Natural killer cell (primary cell): ENCODE data around the gene SPOCK3. TPM values are rescaled to one million over a fixed set of nuclear protein-coding genes. Genes with fewer than 3 reads are reported as not detected.
"Not testable (repeated sequence)": the region's sequence is repeated elsewhere in the genome, so short reads cannot be mapped to it uniquely, and the experiment has no call there.

Source experiments
- ATAC-seq, 3 donors: fragments of 150-1000 bp in 2 of 3; fragments of 200-7000 bp in 1 of 3; cut with Tn5 transposase; 1 replicate in 1 of 3; 2 replicates in 2 of 3; pipeline ENCODE4 v1.10.0; 2021; ENCODE audit warnings: mild to moderate bottlenecking in 2 of 3, moderate library complexity in 2 of 3
- DNase-seq, 2 donors: peaks; one replicate each; pipeline versions ENCODE4 v3.0.0 to v3.0.0-alpha.2; 2013 to 2021; ENCODE audit warnings: mixed read lengths in 1 of 2
- H3K27ac ChIP-seq: one replicate; pipeline ENCODE4 v1.5.1; 2013; ENCODE audit warnings: mild to moderate bottlenecking, low read length
- H3K27me3 ChIP-seq: one replicate; pipeline ENCODE4 v1.6.1; 2013; ENCODE audit warnings: low read length; ENCODE audit not compliant: control insufficient read depth, insufficient read depth
- H3K36me3 ChIP-seq: one replicate; pipeline ENCODE4 v1.6.1; 2013; ENCODE audit warnings: low read length; ENCODE audit not compliant: control insufficient read depth, insufficient read depth
- H3K4me1 ChIP-seq: one replicate; pipeline ENCODE4 v1.6.1; 2013; ENCODE audit warnings: low read length; ENCODE audit not compliant: control insufficient read depth, insufficient read depth
- H3K4me3 ChIP-seq: one replicate; pipeline ENCODE4 v1.5.1; 2013; ENCODE audit warnings: low read length
- H3K9me3 ChIP-seq: one replicate; pipeline ENCODE4 v1.6.1; 2013; ENCODE audit warnings: low read length; ENCODE audit not compliant: control insufficient read depth, insufficient read depth
- H3K27ac Mint-ChIP-seq, 2 donors: one replicate each; pipeline ENCODE4 v1.8.0; 2022; ENCODE audit warnings: mild to moderate bottlenecking in 2 of 2, mixed read lengths in 2 of 2, moderate library complexity in 1 of 2
- H3K27me3 Mint-ChIP-seq, 2 donors: one replicate each; pipeline ENCODE4 v1.8.0; 2022; ENCODE audit warnings: low read depth in 2 of 2, mixed read lengths in 2 of 2
- H3K36me3 Mint-ChIP-seq: one replicate; pipeline ENCODE4 v1.8.0; 2022; ENCODE audit warnings: mixed read lengths
- H3K4me1 Mint-ChIP-seq, 2 donors: one replicate each; pipeline ENCODE4 v1.8.0; 2022; ENCODE audit warnings: mixed read lengths in 2 of 2
- H3K4me3 Mint-ChIP-seq: one replicate; pipeline ENCODE4 v1.8.0; 2022; ENCODE audit warnings: mild to moderate bottlenecking, moderate library complexity, mixed read lengths
- H3K9me3 Mint-ChIP-seq, 2 donors: one replicate each; pipeline ENCODE4 v1.8.0; 2022; ENCODE audit warnings: mixed read lengths in 2 of 2
- WGBS: methylation state at CpG from one replicate; pipeline ENCODE4 v1.1.7; 2013; ENCODE audit warnings: missing lambda C conversion rate; ENCODE audit not compliant: insufficient coverage; 5-methylcytosine and 5-hydroxymethylcytosine counted together
- intact Hi-C: fragments of 100-400 bp; cut with micrococcal nuclease; formaldehyde crosslinking; loops from one replicate; pipeline ENCODE4 v1.14.2; 2022
- total RNA-seq, 4 donors: library from RNA; stranded (reverse); fragments of 120-200 nt in 1 of 4; gene quantifications; one replicate each; pipeline versions ENCODE4 v1.2.3 to v1.2.4, GENCODE V29; 2013 to 2022
- TF ChIP-seq, protein P1 (sequence below): fragments of 200-600 bp; IDR thresholded peaks from one replicate; pipeline ENCODE4 v1.8.0; 2022; ENCODE audit warnings: antibody characterized with exemption

SPOCK3 gene
- total RNA-seq, 3 donors from 2014 or later (not counting 1 experiment from before 2014, with no cell fraction given): not detected

DNA sequence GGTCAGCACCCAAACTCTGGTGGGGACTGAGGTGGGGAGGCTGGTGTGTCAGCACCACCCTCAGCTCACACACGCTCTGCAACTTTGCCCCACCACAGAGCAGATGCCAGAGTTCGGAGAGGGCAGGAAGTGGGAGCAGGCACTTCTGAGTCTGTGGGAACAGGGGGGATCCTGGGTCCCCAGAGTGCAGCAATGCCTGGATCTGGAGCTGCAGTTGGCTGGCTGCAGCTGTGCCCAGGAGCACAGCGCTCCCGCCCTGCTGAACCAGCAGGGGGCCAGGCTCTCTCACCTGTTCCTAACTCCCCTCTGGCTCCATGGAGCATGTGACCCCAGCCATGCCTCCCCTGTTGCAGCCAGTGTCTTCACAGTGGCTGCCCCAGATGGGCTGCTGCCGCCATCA, 252.4 kb downstream of the SPOCK3 start:
- intact Hi-C loops: no loop called here
- no peak overlapping the region for H3K27ac Mint-ChIP-seq
- TF ChIP-seq, protein P1, sequence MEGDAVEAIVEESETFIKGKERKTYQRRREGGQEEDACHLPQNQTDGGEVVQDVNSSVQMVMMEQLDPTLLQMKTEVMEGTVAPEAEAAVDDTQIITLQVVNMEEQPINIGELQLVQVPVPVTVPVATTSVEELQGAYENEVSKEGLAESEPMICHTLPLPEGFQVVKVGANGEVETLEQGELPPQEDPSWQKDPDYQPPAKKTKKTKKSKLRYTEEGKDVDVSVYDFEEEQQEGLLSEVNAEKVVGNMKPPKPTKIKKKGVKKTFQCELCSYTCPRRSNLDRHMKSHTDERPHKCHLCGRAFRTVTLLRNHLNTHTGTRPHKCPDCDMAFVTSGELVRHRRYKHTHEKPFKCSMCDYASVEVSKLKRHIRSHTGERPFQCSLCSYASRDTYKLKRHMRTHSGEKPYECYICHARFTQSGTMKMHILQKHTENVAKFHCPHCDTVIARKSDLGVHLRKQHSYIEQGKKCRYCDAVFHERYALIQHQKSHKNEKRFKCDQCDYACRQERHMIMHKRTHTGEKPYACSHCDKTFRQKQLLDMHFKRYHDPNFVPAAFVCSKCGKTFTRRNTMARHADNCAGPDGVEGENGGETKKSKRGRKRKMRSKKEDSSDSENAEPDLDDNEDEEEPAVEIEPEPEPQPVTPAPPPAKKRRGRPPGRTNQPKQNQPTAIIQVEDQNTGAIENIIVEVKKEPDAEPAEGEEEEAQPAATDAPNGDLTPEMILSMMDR: no peak
- H3K27ac ChIP-seq: no peak overlapping the region
- whole genome bisulfite sequencing: 94% methylated on average over 4 of the region's 5 CpGs
- no peaks in the 10 kb centered on the region for H3K27me3 ChIP-seq
- peaks cover 10% of the 10 kb centered on the region for H3K9me3 ChIP-seq
- no peaks in the 10 kb centered on the region for H3K27me3 Mint-ChIP-seq
- no peaks in the 10 kb centered on the region for H3K4me1 Mint-ChIP-seq
- ATAC-seq (no peak), DNase-seq (no peak)
- H3K4me3 Mint-ChIP-seq: no peak overlapping the region
- peaks cover 10 to 15% of the 10 kb centered on the region in 2 donors for H3K9me3 Mint-ChIP-seq
- H3K36me3 Mint-ChIP-seq: peaks cover under 1% of the 10 kb centered on the region
- no peak overlapping the region for H3K4me3 ChIP-seq
- no peaks in the 10 kb centered on the region for H3K4me1 ChIP-seq
- no peaks in the 10 kb centered on the region for H3K36me3 ChIP-seq

DNA sequence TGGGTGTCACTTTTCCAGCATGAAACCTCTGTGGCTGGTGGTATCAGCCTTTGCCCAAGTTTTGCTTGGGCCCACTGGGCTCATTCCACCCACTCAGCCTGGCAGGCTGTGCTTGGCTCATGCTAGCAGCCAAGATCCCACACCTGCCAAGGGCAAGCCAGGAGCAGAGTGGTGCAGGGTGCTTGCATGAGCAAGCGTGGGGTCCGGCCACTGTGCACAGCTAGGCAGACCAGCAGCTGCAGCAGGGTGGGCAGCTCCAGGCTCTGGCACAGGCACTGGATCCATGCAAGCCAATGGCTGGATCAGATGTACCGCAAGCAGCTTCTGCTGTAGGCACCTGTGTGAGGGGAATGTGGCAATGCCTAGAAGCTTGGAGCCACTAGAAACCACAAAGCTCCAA, 253.9 kb downstream of the SPOCK3 start:
- H3K9me3 ChIP-seq: peaks cover 10% of the 10 kb centered on the region
- H3K4me1 ChIP-seq: no peaks in the 10 kb centered on the region
- no peak overlapping the region for H3K4me3 ChIP-seq
- DNase-seq: no peak
- Mint-ChIP-seq H3K4me3 (no peak overlapping the region), H3K4me1 (no peaks in the 10 kb centered on the region), H3K27ac (no peak overlapping the region), H3K36me3 (no peaks in the 10 kb centered on the region), H3K9me3 (peaks cover 15 to 21% of the 10 kb centered on the region in 2 donors), H3K27me3 (no peaks in the 10 kb centered on the region)
- intact Hi-C loops: no loop called here
- TF ChIP-seq, protein P1: no peak
- H3K36me3 ChIP-seq: no peaks in the 10 kb centered on the region
- H3K27ac ChIP-seq: no peak overlapping the region
- no peak for ATAC-seq
- WGBS: 94% methylated on average over 3 of the region's 3 CpGs
- no peaks in the 10 kb centered on the region for H3K27me3 ChIP-seq

DNA sequence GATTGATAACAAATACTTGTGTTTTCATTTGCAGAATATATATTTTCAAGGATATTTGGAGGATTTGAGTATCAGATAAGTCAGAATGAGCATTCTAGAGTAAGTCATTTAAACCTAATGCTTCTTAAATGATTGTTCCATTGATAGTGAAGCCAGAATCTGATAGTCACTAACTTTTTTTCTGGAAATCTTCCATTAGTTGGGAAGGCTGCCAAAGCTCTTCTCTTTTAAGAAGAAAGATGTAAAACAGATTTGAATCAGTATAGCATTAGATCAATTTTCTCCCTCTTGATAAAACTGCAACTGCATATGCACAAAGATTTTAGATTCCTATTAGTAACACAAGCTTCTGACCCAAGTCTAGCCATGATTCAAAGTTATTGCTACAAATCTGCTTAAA, 256.7 kb downstream of the SPOCK3 start:
- no peaks in the 10 kb centered on the region for H3K27me3 Mint-ChIP-seq
- ATAC-seq: no peak
- peaks cover 10% of the 10 kb centered on the region for H3K9me3 ChIP-seq
- H3K36me3 ChIP-seq: no peaks in the 10 kb centered on the region
- no peak overlapping the region for H3K27ac ChIP-seq
- TF ChIP-seq, protein P1: no peak
- H3K9me3 Mint-ChIP-seq: peaks cover 15 to 24% of the 10 kb centered on the region in 2 donors
- H3K4me3 Mint-ChIP-seq: no peak overlapping the region
- no peak for DNase-seq
- H3K4me3 ChIP-seq: no peak overlapping the region
- no peaks in the 10 kb centered on the region for H3K36me3 Mint-ChIP-seq
- H3K4me1 Mint-ChIP-seq: no peaks in the 10 kb centered on the region
- no peak overlapping the region for H3K27ac Mint-ChIP-seq
- H3K4me1 ChIP-seq: no peaks in the 10 kb centered on the region
- H3K27me3 ChIP-seq: no peaks in the 10 kb centered on the region
- intact Hi-C loops: no loop called here

- Histone ChIP-seq H3K4me1 (no peaks in the 10 kb centered on the region), H3K36me3 (no peaks in the 10 kb centered on the region), H3K9me3 (peaks cover 7% of the 10 kb centered on the region), H3K27ac (no peak overlapping the region), H3K27me3 (no peaks in the 10 kb centered on the region), H3K4me3 (no peak overlapping the region)
- peaks cover 19 to 24% of the 10 kb centered on the region in 2 donors for H3K9me3 Mint-ChIP-seq
- ATAC-seq (peak in 1 of 3 donors; percentile 55), DNase-seq (no peak)
- no peak overlapping the region for H3K27ac Mint-ChIP-seq
- no peak overlapping the region for H3K4me3 Mint-ChIP-seq
- no peaks in the 10 kb centered on the region for H3K4me1 Mint-ChIP-seq
- H3K36me3 Mint-ChIP-seq: no peaks in the 10 kb centered on the region
- TF ChIP-seq, protein P1: no peak
- 32% methylated on average over 2 of the region's 2 CpGs for WGBS
- H3K27me3 Mint-ChIP-seq: no peaks in the 10 kb centered on the region
- intact Hi-C loops: no loop called here
Observed at GRCh38 chr4:166972071-166972470, 262.2 kb downstream of the SPOCK3 start.

- H3K27ac Mint-ChIP-seq, H3K27me3 ChIP-seq, H3K9me3 ChIP-seq, H3K36me3 Mint-ChIP-seq, H3K4me3 Mint-ChIP-seq, H3K27me3 Mint-ChIP-seq, intact Hi-C loops, H3K4me1 ChIP-seq, ATAC-seq, DNase-seq, H3K4me3 ChIP-seq, H3K36me3 ChIP-seq, H3K4me1 Mint-ChIP-seq, H3K27ac ChIP-seq: not testable (repeated sequence)
- H3K9me3 Mint-ChIP-seq: peaks cover 18 to 22% of the 10 kb centered on the region in 2 donors
- 69% methylated on average over 1 of the region's 1 CpG for WGBS
Observed at GRCh38 chr4:166968219-166968618, 266.1 kb downstream of the SPOCK3 start.
